WTC11 (cell line): ENCODE data around the gene VSX2.

Experiments
- CTCF ChIP-seq: fragments of 200-600 bp; IDR thresholded peaks from 2 replicates; pipeline ENCODE4 v1.8.0; 2022; ENCODE audit warnings: antibody characterized with exemption
- ZNF281 ChIP-seq: sonication (generic); formaldehyde crosslinking; IDR thresholded peaks from 2 replicates; pipeline ENCODE4 v1.8.0; 2023; ENCODE audit warnings: mild to moderate bottlenecking, missing genetic modification reagents
- TF ChIP-seq, protein P1 (sequence below): sonication (generic); formaldehyde crosslinking; IDR thresholded peaks from 2 replicates; pipeline ENCODE4 v1.8.0; 2022; ENCODE audit warnings: mild to moderate bottlenecking, missing genetic modification reagents

DNA sequence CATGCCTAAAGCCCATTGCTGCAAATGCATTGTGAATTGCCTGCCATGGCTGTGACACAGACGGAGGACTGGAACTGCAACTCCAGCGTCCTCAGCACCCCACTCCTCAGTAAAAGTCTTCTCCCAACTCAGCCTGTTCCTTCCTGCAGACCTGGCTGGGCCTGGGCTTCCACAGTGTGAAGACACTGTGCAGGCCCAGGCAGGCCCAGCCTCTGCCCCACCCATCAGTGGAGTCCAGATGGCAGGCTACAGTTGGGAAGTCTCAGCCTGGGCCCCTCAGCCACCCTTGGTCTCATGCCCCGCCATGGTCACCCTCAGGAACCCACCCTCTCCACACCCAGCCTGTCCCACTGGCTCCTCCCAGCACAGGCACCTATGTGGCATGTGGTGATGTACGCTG is 22.0 kb downstream of the VSX2 start:
- TF ChIP-seq CTCF (no peak), ZNF281 (no peak)
- TF ChIP-seq, protein P1, sequence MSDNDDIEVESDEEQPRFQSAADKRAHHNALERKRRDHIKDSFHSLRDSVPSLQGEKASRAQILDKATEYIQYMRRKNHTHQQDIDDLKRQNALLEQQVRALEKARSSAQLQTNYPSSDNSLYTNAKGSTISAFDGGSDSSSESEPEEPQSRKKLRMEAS: no peak
